Measurements from ENCODE around the gene TSHB. TPM values are rescaled to one million over a fixed set of nuclear protein-coding genes. Genes with fewer than 3 reads are reported as not detected.

Gene TSHB
- total RNA-seq, 2 donors from 2014 or later: not detected

GRCh38 chr1:115063228-115063901, 33.7 kb downstream of the TSHB start:
- no peak overlapping the region for H3K4me3 Mint-ChIP-seq

GRCh38 chr1:115064461-115064860, 34.8 kb downstream of the TSHB start:
- no peaks in the 10 kb centered on the region for H3K4me1 Mint-ChIP-seq
- no peak for TF ChIP-seq CTCF (conservative IDR thresholded peaks at IDR 0.05)
- H3K4me1 ChIP-seq (ENCODE audit: control insufficient read depth, insufficient read depth, low read length): no peaks in the 10 kb centered on the region
- no peaks in the 10 kb centered on the region for H3K36me3 Mint-ChIP-seq (ENCODE audit: low read depth)
- no peaks in the 10 kb centered on the region for H3K9me3 Mint-ChIP-seq
- no peak overlapping the region for H3K4me3 ChIP-seq (ENCODE audit: low read length)
- no peaks in the 10 kb centered on the region for H3K27me3 Mint-ChIP-seq (ENCODE audit: insufficient read depth)
- H3K27me3 ChIP-seq (ENCODE audit: control insufficient read depth, insufficient read depth, low read length, poor library complexity, severe bottlenecking): no peaks in the 10 kb centered on the region
- H3K27ac ChIP-seq (ENCODE audit: low read depth, low read length): no peak overlapping the region
- no peak overlapping the region for H3K9ac ChIP-seq (ENCODE audit: extremely low read depth, low read length, poor library complexity, severe bottlenecking)
- no peak for DNase-seq
- no peaks in the 10 kb centered on the region for H3K9me3 ChIP-seq (ENCODE audit: control insufficient read depth, low read length)
- H3K36me3 ChIP-seq (ENCODE audit: control insufficient read depth, insufficient read depth, low read length): no peaks in the 10 kb centered on the region
- H3K4me3 Mint-ChIP-seq: no peak overlapping the region
- no peak overlapping the region for H3K27ac Mint-ChIP-seq
- WGBS, 2 experiments (ENCODE audit: insufficient coverage in 1 of 2, insufficient read length in 1 of 2): 98 to 100% methylated on average over 3 of the region's 3 CpGs

More at GRCh38 chr1:115063228-115063901, 33.7 kb downstream of the TSHB start:
- H3K36me3 Mint-ChIP-seq (ENCODE audit: low read depth): no peaks in the 10 kb centered on the region
- no peaks in the 10 kb centered on the region for H3K27me3 Mint-ChIP-seq (ENCODE audit: insufficient read depth)
- DNase-seq: no peak
- WGBS, 2 experiments (ENCODE audit: insufficient coverage in 1 of 2, insufficient read length in 1 of 2): 97 to 100% methylated on average over 5 to 7 of the region's 7 CpGs
- no peaks in the 10 kb centered on the region for H3K27me3 ChIP-seq (ENCODE audit: control insufficient read depth, insufficient read depth, low read length, poor library complexity, severe bottlenecking)
- no peak overlapping the region for H3K4me3 ChIP-seq (ENCODE audit: low read length)
- no peak overlapping the region for H3K9ac ChIP-seq (ENCODE audit: extremely low read depth, low read length, poor library complexity, severe bottlenecking)
- no peak overlapping the region for H3K27ac Mint-ChIP-seq
- H3K9me3 Mint-ChIP-seq: no peaks in the 10 kb centered on the region
- no peaks in the 10 kb centered on the region for H3K9me3 ChIP-seq (ENCODE audit: control insufficient read depth, low read length)
- no peak for TF ChIP-seq CTCF (conservative IDR thresholded peaks at IDR 0.05)
- H3K4me1 Mint-ChIP-seq: no peaks in the 10 kb centered on the region
- no peak overlapping the region for H3K27ac ChIP-seq (ENCODE audit: low read depth, low read length)
- no peaks in the 10 kb centered on the region for H3K4me1 ChIP-seq (ENCODE audit: control insufficient read depth, insufficient read depth, low read length)
- no peaks in the 10 kb centered on the region for H3K36me3 ChIP-seq (ENCODE audit: control insufficient read depth, insufficient read depth, low read length)

GRCh38 chr1:115065021-115065420, 35.4 kb downstream of the TSHB start:
- H3K9ac ChIP-seq (ENCODE audit: extremely low read depth, low read length, poor library complexity, severe bottlenecking): no peak overlapping the region
- Mint-ChIP-seq H3K36me3 (ENCODE audit: low read depth) (no peaks in the 10 kb centered on the region), H3K27me3 (ENCODE audit: insufficient read depth) (no peaks in the 10 kb centered on the region), H3K27ac (no peak overlapping the region), H3K4me3 (no peak overlapping the region), H3K9me3 (no peaks in the 10 kb centered on the region), H3K4me1 (no peaks in the 10 kb centered on the region)
- DNase-seq: no peak
- TF ChIP-seq CTCF (conservative IDR thresholded peaks at IDR 0.05): no peak
- 93 to 97% methylated on average over 3 to 6 of the region's 6 CpGs for WGBS, 2 experiments (ENCODE audit: insufficient coverage in 1 of 2, insufficient read length in 1 of 2)
- H3K36me3 ChIP-seq (ENCODE audit: control insufficient read depth, insufficient read depth, low read length): no peaks in the 10 kb centered on the region
- H3K27me3 ChIP-seq (ENCODE audit: control insufficient read depth, insufficient read depth, low read length, poor library complexity, severe bottlenecking): no peaks in the 10 kb centered on the region
- H3K9me3 ChIP-seq (ENCODE audit: control insufficient read depth, low read length): no peaks in the 10 kb centered on the region
- no peak overlapping the region for H3K27ac ChIP-seq (ENCODE audit: low read depth, low read length)
- H3K4me1 ChIP-seq (ENCODE audit: control insufficient read depth, insufficient read depth, low read length): no peaks in the 10 kb centered on the region
- H3K4me3 ChIP-seq (ENCODE audit: low read length): no peak overlapping the region

All from endodermal cell (in vitro differentiated cells).